Neural cell (in vitro differentiated cells): Measurements from ENCODE around the gene CBL. TPM values are rescaled to one million over a fixed set of nuclear protein-coding genes. Genes with fewer than 3 reads are reported as not detected.

ENCODE experiments used
- H2AFZ ChIP-seq: fragments of 200-600, 300-800 bp; sonication (generic), shearing (Covaris generic); 2 replicates; pipeline ENCODE4 v1.6.0; 2014; ENCODE audit warnings: low read depth, mild to moderate bottlenecking, antibody characterized with exemption, low read length, moderate library complexity
- H3F3A ChIP-seq: fragments of 200-600 bp; shearing (Covaris generic); 2 replicates; pipeline ENCODE4 v1.6.1; 2016; ENCODE audit warnings: mild to moderate bottlenecking, moderate library complexity, mixed read lengths, antibody characterized with exemption, low read length; ENCODE audit not compliant: insufficient read depth, poor library complexity, severe bottlenecking
- H3K27ac ChIP-seq: fragments of 200-600, 300-800 bp; sonication (generic), shearing (Covaris generic); 2 replicates; pipeline ENCODE4 v1.5.1; 2014; ENCODE audit warnings: mild to moderate bottlenecking, low read length, moderate library complexity
- H3K27me3 ChIP-seq: fragments of 300-800, 200-600 bp; sonication (generic), shearing (Covaris generic); 2 replicates; pipeline ENCODE4 v1.6.0; 2014; ENCODE audit warnings: mild to moderate bottlenecking, low read depth, low read length, moderate library complexity; ENCODE audit not compliant: insufficient read depth
- H3K36me3 ChIP-seq: fragments of 300-800, 200-600 bp; sonication (generic), shearing (Covaris generic); 2 replicates; pipeline ENCODE4 v1.5.1; 2014; ENCODE audit warnings: mild to moderate bottlenecking, antibody characterized with exemption, low read length, moderate library complexity; ENCODE audit not compliant: insufficient read depth
- H3K4me2 ChIP-seq: fragments of 300-800, 200-600 bp; sonication (generic), shearing (Covaris generic); 2 replicates; pipeline ENCODE4 v1.6.0; 2014; ENCODE audit warnings: mild to moderate bottlenecking, low read length
- H3K4me3 ChIP-seq: fragments of 300-800, 200-600 bp; sonication (generic), shearing (Covaris generic); 2 replicates; pipeline ENCODE4 v1.5.1; 2014; ENCODE audit warnings: mild to moderate bottlenecking, low read length, moderate library complexity
- H3K79me2 ChIP-seq: fragments of 200-600 bp; shearing (Covaris generic); replicated peaks from 2 replicates; pipeline ENCODE4 v1.6.0; 2014; ENCODE audit warnings: mild to moderate bottlenecking, low read length, moderate library complexity; ENCODE audit not compliant: insufficient read depth
- H3K9ac ChIP-seq: fragments of 300-800, 200-600 bp; sonication (generic), shearing (Covaris generic); 2 replicates; pipeline ENCODE4 v1.6.1; 2016; ENCODE audit warnings: mild to moderate bottlenecking, low read length, mixed read lengths
- H3K9me2 ChIP-seq: fragments of 200-600 bp; shearing (Covaris generic); 2 replicates; pipeline ENCODE4 v1.6.1; 2016; ENCODE audit warnings: mild to moderate bottlenecking, low read length, mixed read lengths; ENCODE audit not compliant: insufficient read depth
- H3K9me3 ChIP-seq: fragments of 200-600, 300-800 bp; sonication (generic), shearing (Covaris generic); 2 replicates; pipeline ENCODE4 v1.6.1; 2016; ENCODE audit warnings: mild to moderate bottlenecking, mixed run types, low read length, moderate library complexity, mixed read lengths
- H4K20me1 ChIP-seq: fragments of 200-600 bp; shearing (Covaris generic); 2 replicates; pipeline ENCODE4 v1.6.1; 2016; ENCODE audit warnings: mild to moderate bottlenecking, mixed run types; ENCODE audit not compliant: insufficient read depth
- EP300 ChIP-seq: fragments of 450-650 bp; conservative IDR thresholded peaks from 2 replicates; pipeline ENCODE4 v1.6.1; 2014; ENCODE audit warnings: antibody characterized with exemption, mild to moderate bottlenecking, moderate library complexity; ENCODE audit not compliant: poor library complexity, severe bottlenecking
- EZH2 ChIP-seq: fragments of 200-600, 300-800 bp; shearing (Covaris generic), sonication (generic); IDR thresholded peaks from 2 replicates; pipeline ENCODE4 v1.6.1; 2014; ENCODE audit warnings: antibody characterized with exemption, low read length, borderline replicate concordance, mild to moderate bottlenecking; ENCODE audit not compliant: insufficient read depth, poor library complexity, severe bottlenecking
- MXI1 ChIP-seq: fragments of 450-650 bp; conservative IDR thresholded peaks from 2 replicates; pipeline ENCODE4 v1.6.1; 2014; ENCODE audit warnings: antibody characterized with exemption, mild to moderate bottlenecking; ENCODE audit not compliant: poor library complexity, severe bottlenecking
- POLR2AphosphoS5 ChIP-seq: IDR thresholded peaks from 2 replicates; pipeline ENCODE4 v1.6.1; 2012
- RAD21 ChIP-seq: fragments of 450-650 bp; conservative IDR thresholded peaks from 2 replicates; pipeline ENCODE4 v1.6.1; 2014; ENCODE audit warnings: antibody characterized with exemption, mild to moderate bottlenecking, moderate library complexity
- SMC3 ChIP-seq: fragments of 450-650 bp; conservative IDR thresholded peaks from 2 replicates; pipeline ENCODE4 v1.6.1; 2014; ENCODE audit warnings: antibody characterized with exemption, mild to moderate bottlenecking, moderate library complexity; ENCODE audit not compliant: poor library complexity
- TAF1 ChIP-seq: IDR thresholded peaks from 2 replicates; pipeline ENCODE4 v1.6.1; 2012; ENCODE audit warnings: low read depth
- polyA plus RNA-seq: library from polyadenylated mRNA; depleted of rRNA; stranded (reverse); fragments of >200 nt; gene quantifications from 2 replicates; pipeline ENCODE4 v1.2.3, GENCODE V29; 2014
- TF ChIP-seq, protein P1 (sequence below): fragments of 450-650 bp; IDR thresholded peaks from 2 replicates; pipeline ENCODE4 v1.5.1; 2014; ENCODE audit warnings: antibody characterized with exemption, mild to moderate bottlenecking, moderate library complexity; ENCODE audit not compliant: poor library complexity, severe bottlenecking
- TF ChIP-seq, protein P2 (sequence below): IDR thresholded peaks from 2 replicates; pipeline ENCODE4 v1.6.1; 2012; ENCODE audit warnings: borderline replicate concordance

Gene CBL
- polyA plus RNA-seq, 1 donor from 2014 or later, result 10.5 TPM

DNA sequence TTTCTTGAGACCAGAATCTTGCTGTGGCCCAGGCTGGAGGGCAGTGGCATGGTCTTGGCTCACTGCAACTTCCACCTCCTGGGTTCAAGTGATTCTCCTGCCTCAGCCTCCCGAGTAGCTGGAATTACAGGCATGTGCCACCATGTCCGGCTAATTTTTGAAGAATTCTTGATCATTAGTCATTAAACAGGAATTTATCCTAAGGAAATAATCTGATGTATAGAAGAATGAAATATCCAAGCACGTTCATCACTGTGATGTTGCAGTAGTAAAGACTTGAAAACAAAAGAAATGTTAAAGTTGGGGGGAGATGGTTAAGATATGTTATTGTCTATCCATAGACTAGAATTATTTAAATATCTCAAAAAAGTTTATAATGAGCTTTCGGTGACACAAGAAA, 23.6 kb downstream of the CBL start:
- Histone ChIP-seq H3K4me2 (no peak overlapping the region), H3K27me3 (no peaks in the 10 kb centered on the region), H3K79me2 (peaks cover 15% of the 10 kb centered on the region), H2AFZ (no peak overlapping the region), H3K4me3 (no peak overlapping the region), H3K9me3 (no peaks in the 10 kb centered on the region), H3K27ac (no peak overlapping the region), H3K9ac (no peak overlapping the region), H3K36me3 (no peaks in the 10 kb centered on the region), H3F3A (no peaks in the 10 kb centered on the region), H4K20me1 (no peaks in the 10 kb centered on the region), H3K9me2 (no peaks in the 10 kb centered on the region)
- TF ChIP-seq, protein P1, sequence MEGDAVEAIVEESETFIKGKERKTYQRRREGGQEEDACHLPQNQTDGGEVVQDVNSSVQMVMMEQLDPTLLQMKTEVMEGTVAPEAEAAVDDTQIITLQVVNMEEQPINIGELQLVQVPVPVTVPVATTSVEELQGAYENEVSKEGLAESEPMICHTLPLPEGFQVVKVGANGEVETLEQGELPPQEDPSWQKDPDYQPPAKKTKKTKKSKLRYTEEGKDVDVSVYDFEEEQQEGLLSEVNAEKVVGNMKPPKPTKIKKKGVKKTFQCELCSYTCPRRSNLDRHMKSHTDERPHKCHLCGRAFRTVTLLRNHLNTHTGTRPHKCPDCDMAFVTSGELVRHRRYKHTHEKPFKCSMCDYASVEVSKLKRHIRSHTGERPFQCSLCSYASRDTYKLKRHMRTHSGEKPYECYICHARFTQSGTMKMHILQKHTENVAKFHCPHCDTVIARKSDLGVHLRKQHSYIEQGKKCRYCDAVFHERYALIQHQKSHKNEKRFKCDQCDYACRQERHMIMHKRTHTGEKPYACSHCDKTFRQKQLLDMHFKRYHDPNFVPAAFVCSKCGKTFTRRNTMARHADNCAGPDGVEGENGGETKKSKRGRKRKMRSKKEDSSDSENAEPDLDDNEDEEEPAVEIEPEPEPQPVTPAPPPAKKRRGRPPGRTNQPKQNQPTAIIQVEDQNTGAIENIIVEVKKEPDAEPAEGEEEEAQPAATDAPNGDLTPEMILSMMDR, result no peak
- TF ChIP-seq, protein P2, sequence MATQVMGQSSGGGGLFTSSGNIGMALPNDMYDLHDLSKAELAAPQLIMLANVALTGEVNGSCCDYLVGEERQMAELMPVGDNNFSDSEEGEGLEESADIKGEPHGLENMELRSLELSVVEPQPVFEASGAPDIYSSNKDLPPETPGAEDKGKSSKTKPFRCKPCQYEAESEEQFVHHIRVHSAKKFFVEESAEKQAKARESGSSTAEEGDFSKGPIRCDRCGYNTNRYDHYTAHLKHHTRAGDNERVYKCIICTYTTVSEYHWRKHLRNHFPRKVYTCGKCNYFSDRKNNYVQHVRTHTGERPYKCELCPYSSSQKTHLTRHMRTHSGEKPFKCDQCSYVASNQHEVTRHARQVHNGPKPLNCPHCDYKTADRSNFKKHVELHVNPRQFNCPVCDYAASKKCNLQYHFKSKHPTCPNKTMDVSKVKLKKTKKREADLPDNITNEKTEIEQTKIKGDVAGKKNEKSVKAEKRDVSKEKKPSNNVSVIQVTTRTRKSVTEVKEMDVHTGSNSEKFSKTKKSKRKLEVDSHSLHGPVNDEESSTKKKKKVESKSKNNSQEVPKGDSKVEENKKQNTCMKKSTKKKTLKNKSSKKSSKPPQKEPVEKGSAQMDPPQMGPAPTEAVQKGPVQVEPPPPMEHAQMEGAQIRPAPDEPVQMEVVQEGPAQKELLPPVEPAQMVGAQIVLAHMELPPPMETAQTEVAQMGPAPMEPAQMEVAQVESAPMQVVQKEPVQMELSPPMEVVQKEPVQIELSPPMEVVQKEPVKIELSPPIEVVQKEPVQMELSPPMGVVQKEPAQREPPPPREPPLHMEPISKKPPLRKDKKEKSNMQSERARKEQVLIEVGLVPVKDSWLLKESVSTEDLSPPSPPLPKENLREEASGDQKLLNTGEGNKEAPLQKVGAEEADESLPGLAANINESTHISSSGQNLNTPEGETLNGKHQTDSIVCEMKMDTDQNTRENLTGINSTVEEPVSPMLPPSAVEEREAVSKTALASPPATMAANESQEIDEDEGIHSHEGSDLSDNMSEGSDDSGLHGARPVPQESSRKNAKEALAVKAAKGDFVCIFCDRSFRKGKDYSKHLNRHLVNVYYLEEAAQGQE, result no peak
- TF ChIP-seq POLR2AphosphoS5, result no peak
- TF ChIP-seq EP300, result no peak
- no peak for TF ChIP-seq MXI1
- no peak for TF ChIP-seq SMC3
- no peak for TF ChIP-seq TAF1

DNA sequence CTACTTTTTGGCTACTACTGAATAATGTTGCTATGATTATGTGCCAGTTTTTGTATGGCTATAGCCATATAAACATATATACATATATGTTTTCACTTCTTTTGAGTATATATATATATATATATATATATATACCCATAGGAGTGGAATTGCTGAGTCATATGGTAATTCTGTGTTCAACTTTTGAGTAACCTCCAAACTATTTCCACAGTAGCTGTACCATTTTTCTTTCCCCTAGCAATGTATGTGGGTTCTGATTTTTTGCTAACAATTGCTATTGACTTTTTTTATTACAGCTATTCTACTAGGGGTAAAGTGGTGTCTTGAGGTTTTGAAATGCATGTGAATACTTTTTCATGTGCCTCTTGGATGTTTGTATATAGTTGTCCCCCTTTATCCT, 30.4 kb downstream of the CBL start:
- no peak for TF ChIP-seq POLR2AphosphoS5
- TF ChIP-seq MXI1, result no peak
- TF ChIP-seq RAD21, result no peak
- TF ChIP-seq, protein P1, result no peak
- no peak for TF ChIP-seq EZH2
- no peak for TF ChIP-seq SMC3
- Histone ChIP-seq H2AFZ (no peak overlapping the region), H3K9me2 (no peaks in the 10 kb centered on the region), H3F3A (no peaks in the 10 kb centered on the region), H3K9ac (no peak overlapping the region), H3K27ac (no peak overlapping the region), H3K9me3 (no peaks in the 10 kb centered on the region), H4K20me1 (no peaks in the 10 kb centered on the region), H3K4me3 (no peak overlapping the region), H3K79me2 (peaks cover 11% of the 10 kb centered on the region), H3K4me2 (no peak overlapping the region), H3K36me3 (no peaks in the 10 kb centered on the region), H3K27me3 (no peaks in the 10 kb centered on the region)
